H54 (cell line): Measurements from ENCODE around the gene GSG1.

Experiments
- DNase-seq: peaks from one replicate; pipeline ENCODE4 v3.0.0; 2011; ENCODE audit warnings: low spot score, mixed read lengths; ENCODE audit not compliant: insufficient read length
- FAIRE-seq: peaks from 3 replicates; lab custom pipeline; 2011; peaks lifted over from hg19 to GRCh38; lab: Jason Lieb, UNC
- POLR2A ChIP-seq: IDR thresholded peaks from 2 replicates; pipeline ENCODE4 v1.6.1; 2011; ENCODE audit warnings: low read depth, mild to moderate bottlenecking, low read length

Gene GSG1

DNA sequence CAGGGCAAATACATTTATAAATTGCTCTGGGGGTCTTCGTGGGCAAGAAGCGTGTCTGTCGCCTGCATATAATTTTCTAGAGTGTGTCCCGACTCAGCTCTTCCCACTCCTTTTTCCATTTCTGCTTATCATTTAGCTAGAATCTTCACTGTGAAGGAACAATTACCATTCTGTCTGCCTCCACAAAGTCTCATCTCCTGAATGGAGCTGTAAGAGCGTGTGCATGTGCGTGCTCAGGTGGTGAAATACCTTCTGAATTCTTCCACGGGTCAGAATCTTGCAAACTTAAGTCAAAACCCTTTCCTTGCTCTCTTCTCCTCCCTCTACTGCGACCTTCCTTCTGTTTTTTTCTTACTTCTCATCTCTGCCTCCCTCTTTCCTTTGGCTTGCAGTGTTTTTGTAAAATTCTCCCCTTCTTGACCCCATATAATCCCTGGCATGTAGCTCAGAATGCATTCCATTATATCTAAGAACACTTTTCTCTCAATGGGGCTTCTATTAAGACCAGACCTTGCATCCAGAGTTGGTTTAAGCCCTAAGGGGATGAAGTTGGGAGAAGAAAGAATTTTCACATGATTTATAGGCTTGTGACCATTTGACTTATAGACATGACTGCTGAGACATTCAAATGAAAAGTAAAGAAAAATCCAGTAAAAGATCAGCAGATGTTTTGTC lies 25.0 kb upstream of the GSG1 start:
- no peak for TF ChIP-seq POLR2A
- FAIRE-seq, result no peak
- DNase-seq, result no peak

DNA sequence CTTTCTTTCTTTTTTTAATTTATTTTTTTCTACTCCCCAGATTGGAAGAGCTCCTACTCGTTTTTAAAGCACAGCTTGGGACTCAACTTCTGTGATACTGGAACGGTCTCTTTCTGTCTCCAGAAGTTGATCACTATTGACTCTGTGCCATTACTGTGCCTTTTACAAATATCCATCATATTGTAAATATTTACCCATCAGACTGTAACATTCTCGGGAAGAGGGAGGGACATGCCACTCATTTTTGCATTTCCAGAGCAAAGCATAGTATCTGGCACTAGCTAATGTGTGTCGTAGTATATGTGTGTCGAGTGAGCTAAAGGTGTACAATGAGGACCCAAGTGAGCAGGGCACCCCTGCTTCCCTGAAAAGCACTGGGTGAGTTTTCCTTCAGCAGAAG lies 24.0 kb upstream of the GSG1 start:
- DNase-seq, result no peak

DNA sequence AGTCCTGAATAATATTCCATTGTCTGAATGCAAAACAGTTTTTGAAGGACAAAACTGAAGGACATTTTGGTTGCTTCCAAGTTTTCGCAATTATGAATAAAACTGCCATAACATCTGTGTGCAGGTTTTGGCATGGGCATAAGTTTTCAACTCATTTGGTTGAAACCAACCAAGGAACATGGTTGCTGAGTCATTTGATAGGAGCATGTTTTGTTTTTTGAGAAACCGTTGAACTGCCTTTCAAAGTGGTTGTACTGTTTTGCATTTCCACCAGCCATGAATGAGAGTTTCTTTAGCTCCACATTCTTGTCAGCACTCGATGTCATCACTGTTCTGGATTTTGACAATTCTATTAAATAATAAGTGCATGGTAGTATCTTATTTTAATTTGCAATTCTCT lies 23.0 kb upstream of the GSG1 start:
- no peak for TF ChIP-seq POLR2A
- DNase-seq (no peak), FAIRE-seq (no peak)

More for the DNA sequence above, 24.0 kb upstream of the GSG1 start:
- TF ChIP-seq POLR2A, result no peak
- FAIRE-seq, result no peak

DNA sequence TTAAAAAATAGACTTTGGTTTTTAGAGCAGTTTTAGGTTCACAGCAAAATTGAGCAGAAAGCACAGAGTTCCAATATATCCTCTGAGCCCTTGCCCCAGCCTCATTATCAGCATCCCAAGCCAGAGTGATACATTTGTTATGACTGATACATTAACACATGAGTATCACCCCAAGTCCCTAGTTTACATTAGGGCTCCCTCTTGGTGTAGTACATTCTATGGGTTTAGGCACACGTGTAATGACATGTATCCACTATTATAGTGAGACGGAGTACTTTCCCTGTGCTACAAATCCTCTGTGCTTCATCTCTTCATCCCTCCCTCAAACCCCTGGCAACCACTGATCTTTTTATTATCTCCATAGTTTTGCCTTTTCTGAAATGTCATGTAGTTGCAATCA lies 22.5 kb upstream of the GSG1 start:
- DNase-seq (no peak), FAIRE-seq (no peak)
- no peak for TF ChIP-seq POLR2A

DNA sequence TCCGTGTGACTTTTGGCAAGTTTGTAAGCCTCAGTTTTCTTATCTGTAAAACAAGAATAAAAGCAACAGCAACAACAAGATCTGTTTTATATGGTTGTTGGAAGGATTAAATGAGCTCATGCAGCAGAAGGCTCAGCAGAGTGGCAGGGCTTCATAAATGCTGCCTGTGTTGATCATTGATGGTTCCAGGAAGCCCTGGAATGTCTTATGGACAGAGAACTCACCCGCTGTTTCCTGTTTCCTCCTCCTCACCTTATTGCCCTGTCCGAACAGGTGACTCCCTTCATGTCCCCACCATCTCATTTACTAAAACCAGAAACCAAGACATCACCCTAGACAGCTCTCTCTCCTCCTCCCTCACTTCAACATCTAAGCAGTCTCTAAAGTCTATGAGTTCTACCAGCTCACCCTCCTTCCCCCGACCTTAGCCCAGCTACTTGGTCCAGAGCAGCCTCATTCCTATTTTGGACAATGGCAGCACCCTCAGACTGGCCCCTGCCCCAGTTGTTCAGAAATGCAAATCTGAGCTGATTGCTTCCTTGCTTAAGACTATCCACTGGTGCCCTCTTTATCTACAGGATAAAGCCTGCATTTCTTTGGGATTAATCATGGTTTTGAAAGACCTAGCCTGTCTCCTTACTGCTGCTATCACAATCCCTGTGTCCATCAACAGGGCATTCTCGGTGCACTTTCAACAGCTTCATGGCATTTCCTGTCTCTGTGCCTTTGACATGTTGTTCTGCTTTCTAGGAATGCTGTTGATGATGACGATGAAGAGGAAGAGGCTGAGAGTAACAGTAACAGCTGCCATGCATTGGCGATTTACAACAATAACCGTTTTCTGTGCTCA lies 21.4 kb upstream of the GSG1 start:
- no peak for TF ChIP-seq POLR2A
- peak; percentile 75 for FAIRE-seq
- DNase-seq, result peak; percentile 38

DNA sequence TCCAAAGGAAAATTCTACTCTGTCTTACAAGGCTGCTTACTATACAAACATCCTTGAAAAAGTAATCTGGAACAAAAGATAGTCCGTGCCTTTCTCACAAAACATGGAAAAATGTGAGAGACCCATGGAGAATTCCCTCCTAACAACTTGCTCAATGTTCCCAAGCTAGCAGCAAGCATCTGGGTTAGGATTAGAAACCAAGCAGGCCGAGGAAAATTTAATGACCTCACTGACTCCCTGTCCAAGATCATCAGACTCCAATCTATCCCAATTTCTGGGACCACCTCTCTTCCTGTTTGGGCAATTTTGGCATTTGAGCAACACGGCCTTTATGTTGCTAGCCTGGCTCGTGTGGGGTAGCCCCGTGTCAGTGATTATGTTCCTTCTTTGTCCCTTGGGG lies 18.1 kb upstream of the GSG1 start:
- DNase-seq (no peak), FAIRE-seq (no peak)
- TF ChIP-seq POLR2A, result no peak

DNA sequence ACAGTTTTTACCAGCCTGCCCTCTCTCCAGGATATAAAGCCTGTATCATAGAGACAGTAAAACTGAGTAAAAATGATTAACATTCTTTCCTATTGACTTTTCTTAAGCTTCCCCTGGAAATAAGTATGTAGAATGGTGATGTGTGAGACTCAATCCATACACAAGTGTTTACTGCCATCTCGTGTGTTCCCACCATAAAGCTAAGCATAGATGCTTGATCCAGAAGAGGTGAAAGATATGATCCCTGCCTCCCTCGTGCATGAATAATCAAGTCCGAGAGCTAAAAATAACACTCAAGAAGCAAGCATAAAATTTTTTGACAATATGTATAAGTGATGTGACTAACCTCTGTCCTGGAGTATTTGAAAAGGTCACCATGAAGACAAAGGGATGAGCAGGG lies 16.9 kb upstream of the GSG1 start:
- DNase-seq, result no peak
- TF ChIP-seq POLR2A, result no peak
- no peak for FAIRE-seq

DNA sequence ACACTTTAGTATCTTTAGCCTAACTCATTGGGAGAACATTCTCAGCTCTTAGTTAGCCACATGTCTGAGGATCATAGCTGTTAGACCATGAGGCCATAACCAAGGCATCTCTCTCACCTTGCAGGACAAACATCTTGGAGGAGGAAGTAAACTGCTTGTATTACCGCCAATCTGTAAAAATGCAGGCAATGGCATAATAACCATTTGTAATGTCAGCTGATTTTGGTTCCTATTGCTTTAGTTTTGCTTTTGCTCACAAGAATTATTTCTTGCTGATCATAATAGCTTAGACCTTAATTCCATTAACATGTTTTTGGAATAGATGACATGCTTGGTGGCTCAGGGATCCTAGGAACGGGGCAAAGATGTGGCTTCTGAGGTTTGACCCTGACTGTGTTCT lies 16.4 kb upstream of the GSG1 start:
- DNase-seq (no peak), FAIRE-seq (no peak)
- no peak for TF ChIP-seq POLR2A

DNA sequence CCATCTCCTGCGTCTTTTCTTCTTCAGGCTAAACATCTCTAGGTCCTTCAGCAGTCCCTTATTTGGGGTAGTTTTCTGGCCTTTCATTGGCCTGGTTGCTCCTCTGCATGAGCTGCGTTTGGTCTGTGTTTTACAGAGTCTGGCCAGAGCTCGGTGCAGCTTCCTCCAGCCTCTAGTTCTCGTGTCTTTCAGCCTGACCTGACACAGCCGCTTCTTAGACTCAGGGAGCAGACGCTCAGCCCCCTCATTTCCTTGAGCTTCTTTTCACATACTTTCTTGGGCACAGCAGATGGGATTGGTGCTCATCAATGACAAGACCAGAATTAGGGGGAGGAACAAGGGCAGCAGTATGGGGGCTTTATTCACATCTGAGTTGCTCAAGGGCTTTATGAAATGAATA lies 13.6 kb upstream of the GSG1 start:
- no peak for TF ChIP-seq POLR2A
- no peak for DNase-seq
- FAIRE-seq, result no peak

DNA sequence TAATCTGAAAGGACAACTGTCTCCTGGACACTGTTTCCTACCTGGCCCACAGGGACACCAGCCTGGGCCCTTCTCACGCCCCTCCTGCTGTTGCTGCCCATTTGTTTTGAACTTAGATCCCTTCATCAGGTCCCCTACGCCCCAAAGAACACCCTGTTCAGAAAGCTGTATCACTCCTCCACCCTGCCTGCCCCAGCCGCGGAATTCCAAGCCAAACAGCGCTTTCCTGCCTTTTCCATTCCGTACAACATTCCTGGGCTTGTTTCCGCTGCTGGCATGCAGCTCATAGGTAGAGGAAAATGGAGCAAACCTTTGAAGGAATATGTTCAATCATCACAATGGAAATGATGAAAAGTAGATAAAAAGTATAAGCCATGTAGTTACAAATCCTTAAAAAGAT lies 12.8 kb upstream of the GSG1 start:
- DNase-seq, result no peak
- TF ChIP-seq POLR2A, result no peak
- FAIRE-seq, result no peak

DNA sequence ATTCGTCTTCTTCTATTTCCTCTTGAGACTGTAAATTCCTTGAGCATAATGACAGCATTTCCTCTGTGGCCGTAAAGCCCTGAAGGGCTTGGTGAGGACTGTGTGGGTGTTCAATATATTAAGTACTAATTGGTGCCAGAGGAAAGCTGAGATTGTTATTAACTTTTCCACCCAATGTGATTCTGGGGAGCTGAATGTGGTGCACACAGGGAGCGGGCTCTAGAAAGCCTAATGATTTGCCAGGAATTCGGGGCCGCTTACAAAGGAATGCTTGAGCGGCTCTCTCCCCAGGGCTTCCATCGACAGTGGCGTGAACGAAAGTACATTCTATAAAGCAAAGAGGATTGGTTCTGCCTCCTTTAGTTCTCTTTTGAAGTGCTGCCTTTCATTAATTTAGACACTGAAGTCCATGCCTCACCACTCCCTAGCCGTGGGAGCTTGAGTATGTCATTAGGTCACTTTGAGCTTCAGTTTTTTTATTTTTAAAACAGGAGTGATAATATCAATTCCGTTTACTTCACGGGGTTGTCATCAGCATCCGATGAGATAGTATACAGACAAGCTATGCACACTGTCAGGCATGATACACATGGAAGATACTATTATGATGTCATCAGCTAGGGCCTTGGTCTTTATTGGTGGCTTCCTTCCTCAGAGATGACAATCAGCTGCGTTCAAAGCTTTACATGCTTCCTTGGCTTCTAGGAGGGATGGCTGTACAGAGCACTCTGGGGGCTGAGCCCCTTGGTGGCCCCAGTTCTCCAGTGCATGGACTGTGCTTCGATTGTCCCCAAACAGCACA lies 11.0 kb upstream of the GSG1 start:
- DNase-seq (no peak), FAIRE-seq (no peak)
- TF ChIP-seq POLR2A, result no peak

DNA sequence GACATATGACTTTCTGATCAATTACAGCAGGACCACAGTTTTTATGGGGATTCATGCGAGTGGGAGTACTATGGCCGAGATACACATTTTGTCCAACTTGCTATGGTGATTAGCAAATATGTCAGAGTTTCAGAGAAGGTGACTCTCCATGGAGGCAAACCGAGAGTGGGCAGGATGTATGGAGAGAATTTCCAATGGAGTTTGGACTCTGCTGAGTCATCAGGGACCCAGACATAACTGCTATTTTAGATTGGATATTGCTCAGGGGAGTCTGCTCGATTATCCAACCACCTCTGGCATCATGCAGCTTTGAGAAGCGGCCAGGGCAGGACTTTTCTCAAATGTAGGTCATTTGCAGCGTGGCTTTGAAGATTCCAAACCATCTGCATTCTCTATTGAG lies 9.5 kb upstream of the GSG1 start:
- DNase-seq, result no peak
- TF ChIP-seq POLR2A, result no peak
- FAIRE-seq, result no peak

DNA sequence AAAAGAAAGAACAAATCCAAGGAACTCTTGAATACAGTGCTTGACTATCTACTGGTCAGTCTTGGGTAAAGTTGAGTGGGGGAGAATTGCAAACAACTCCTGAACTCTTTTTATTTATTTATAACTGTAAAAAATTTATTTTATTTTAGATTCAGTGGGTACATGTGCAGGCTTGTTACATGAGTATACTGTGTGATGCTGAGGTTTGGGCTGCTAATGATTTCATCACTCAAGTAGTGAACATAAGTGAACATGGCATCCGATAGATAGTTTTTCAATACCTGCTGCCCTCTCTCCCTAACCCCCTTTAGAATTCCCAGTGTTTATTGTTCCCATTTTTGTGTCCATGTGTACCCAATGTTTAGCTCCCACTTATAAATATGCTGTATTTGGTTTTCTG lies 3.2 kb upstream of the GSG1 start:
- DNase-seq (no peak), FAIRE-seq (no peak)
- no peak for TF ChIP-seq POLR2A

DNA sequence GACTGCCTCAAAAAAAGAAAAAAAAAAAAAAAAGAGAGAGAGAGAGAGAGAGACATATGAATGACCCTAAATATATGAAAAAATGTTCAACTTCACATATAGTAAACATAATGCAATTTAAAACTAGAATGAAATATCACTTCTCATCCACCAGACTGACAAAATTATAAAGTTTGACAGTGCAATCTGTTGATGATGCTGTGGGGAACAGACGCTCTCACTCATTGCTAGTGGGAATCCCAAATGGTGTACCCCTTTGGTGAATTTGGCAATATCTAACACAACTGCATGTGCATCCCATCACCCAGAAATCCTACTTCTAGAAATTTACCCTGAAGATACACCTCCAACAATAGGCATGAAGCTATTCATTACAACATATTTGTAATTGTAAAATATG lies 2.3 kb upstream of the GSG1 start:
- TF ChIP-seq POLR2A, result no peak
- FAIRE-seq (no peak), DNase-seq (no peak)

DNA sequence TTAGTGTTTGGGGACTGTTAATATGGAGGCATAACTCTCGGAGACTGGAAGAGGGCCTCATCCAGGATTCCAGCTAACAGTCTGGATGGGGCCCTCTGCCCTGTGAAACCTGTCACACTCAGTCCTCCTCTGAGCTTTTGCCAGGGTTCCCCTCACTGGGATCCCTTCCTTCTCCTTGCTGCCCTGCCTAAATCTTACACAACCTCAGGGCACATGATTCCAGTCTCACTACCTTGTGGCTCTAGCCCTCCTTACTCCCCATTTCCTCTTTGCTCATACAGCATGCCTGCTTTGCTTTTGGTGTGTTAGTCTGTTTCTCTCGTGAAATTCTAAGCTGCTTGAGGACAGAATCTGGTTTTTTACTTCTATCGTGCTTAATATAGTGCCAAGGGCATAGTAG lies 942 bp upstream of the GSG1 start:
- FAIRE-seq (no peak), DNase-seq (no peak)
- no peak for TF ChIP-seq POLR2A
